ENCODE data around the gene ARHGEF10L.
A peak's percentile ranks its signal among the peaks of the same experiment; 100 is the strongest.

The ARHGEF10L gene

GRCh38 chr1:17596651-17597509, 57.4 kb downstream of the ARHGEF10L start (continued):
- TF ChIP-seq ZSCAN23 (tag by site-specific recombination; IDR thresholded peaks at IDR 0.05) (no peak), WT1 (tag by site-specific recombination; IDR thresholded peaks at IDR 0.05) (peak; percentile 91), ZNF391 (tag by site-specific recombination; IDR thresholded peaks at IDR 0.05; ENCODE audit: borderline replicate concordance, low read depth) (peak; percentile 18; the same call in 1 of the 2 replicates), ZNF610 (tag by site-specific recombination; IDR thresholded peaks at IDR 0.05; ENCODE audit: borderline replicate concordance) (no peak), ZNF621 (tag by site-specific recombination; IDR thresholded peaks at IDR 0.05) (no peak), HOXA7 (CRISPR knock-in tag; IDR thresholded peaks at IDR 0.05; ENCODE audit: borderline replicate concordance) (no peak), ZNF521 (tag by site-specific recombination; IDR thresholded peaks at IDR 0.05) (no peak), ZNF555 (tag by site-specific recombination; conservative IDR thresholded peaks at IDR 0.05) (no peak), ZNF335 (tag by site-specific recombination; conservative IDR thresholded peaks at IDR 0.05) (no peak), ZNF645 (tag by site-specific recombination; IDR thresholded peaks at IDR 0.05) (no peak), ZNF560 (tag by site-specific recombination; IDR thresholded peaks at IDR 0.05; ENCODE audit: borderline replicate concordance) (no peak), ZNF692 (tag by site-specific recombination; IDR thresholded peaks at IDR 0.05) (peak; percentile 65), ZNF174 (tag by site-specific recombination; IDR thresholded peaks at IDR 0.05) (no peak), PRDM10 (tag by site-specific recombination; IDR thresholded peaks at IDR 0.05) (peak; percentile 32; the same call in 1 of the 2 replicates), ZNF280D (tag by site-specific recombination; IDR thresholded peaks at IDR 0.05) (no peak), GLI4 (tag by site-specific recombination; IDR thresholded peaks at IDR 0.05) (no peak), ZNF626 (tag by site-specific recombination; IDR thresholded peaks at IDR 0.05) (no peak), ZNF837 (tag by site-specific recombination; IDR thresholded peaks at IDR 0.05) (no peak), ZNF585B (tag by site-specific recombination; IDR thresholded peaks at IDR 0.05) (no peak), KLF16 (tag by site-specific recombination; IDR thresholded peaks at IDR 0.05) (no peak; the same call in 1 of the 2 replicates), ZSCAN30 (tag by site-specific recombination; IDR thresholded peaks at IDR 0.05) (peak; percentile 74; the same call in 1 of the 2 replicates), ZNF23 (tag by site-specific recombination; IDR thresholded peaks at IDR 0.05; ENCODE audit: borderline replicate concordance) (no peak), ZBTB7A (tag by site-specific recombination; IDR thresholded peaks at IDR 0.05; ENCODE audit: low read depth) (no peak), KLF1 (tag by site-specific recombination; IDR thresholded peaks at IDR 0.05) (peak; percentile 86), ZNF776 (tag by site-specific recombination; IDR thresholded peaks at IDR 0.05; ENCODE audit: borderline replicate concordance) (no peak), ZNF266 (tag by site-specific recombination; IDR thresholded peaks at IDR 0.05; ENCODE audit: low read depth) (no peak), ZBTB21 (tag by site-specific recombination; IDR thresholded peaks at IDR 0.05) (no peak)
- TF ChIP-seq, protein P1, sequence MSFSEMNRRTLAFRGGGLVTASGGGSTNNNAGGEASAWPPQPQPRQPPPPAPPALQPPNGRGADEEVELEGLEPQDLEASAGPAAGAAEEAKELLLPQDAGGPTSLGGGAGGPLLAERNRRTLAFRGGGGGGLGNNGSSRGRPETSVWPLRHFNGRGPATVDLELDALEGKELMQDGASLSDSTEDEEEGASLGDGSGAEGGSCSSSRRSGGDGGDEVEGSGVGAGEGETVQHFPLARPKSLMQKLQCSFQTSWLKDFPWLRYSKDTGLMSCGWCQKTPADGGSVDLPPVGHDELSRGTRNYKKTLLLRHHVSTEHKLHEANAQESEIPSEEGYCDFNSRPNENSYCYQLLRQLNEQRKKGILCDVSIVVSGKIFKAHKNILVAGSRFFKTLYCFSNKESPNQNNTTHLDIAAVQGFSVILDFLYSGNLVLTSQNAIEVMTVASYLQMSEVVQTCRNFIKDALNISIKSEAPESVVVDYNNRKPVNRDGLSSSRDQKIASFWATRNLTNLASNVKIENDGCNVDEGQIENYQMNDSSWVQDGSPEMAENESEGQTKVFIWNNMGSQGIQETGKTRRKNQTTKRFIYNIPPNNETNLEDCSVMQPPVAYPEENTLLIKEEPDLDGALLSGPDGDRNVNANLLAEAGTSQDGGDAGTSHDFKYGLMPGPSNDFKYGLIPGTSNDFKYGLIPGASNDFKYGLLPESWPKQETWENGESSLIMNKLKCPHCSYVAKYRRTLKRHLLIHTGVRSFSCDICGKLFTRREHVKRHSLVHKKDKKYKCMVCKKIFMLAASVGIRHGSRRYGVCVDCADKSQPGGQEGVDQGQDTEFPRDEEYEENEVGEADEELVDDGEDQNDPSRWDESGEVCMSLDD (tag by site-specific recombination; IDR thresholded peaks at IDR 0.05) = no peak
